HG03521 (cell line): ENCODE data around the gene HOXB8.

Experiments used
- ATAC-seq: cut with Tn5 transposase; IDR thresholded peaks from one replicate; pipeline ENCODE4 v1.9.1; 2021; ENCODE audit warnings: mild to moderate bottlenecking, moderate library complexity; ENCODE audit not compliant: unreplicated experiment

The HOXB8 gene

GRCh38 chr17:48611213-48611612 lies 3.9 kb downstream of the HOXB8 start:
- no peak for ATAC-seq

- ATAC-seq, result no peak
Observed at GRCh38 chr17:48610282-48611211, 4.5 kb downstream of the HOXB8 start, which contains the start of gene HOXB7. Gene HOXB7, minus strand, starts transcription at chr17:48611017. Its CDS starts 99 bp downstream, at chr17:48610918.

- ATAC-seq, result no peak
Observed at GRCh38 chr17:48609759-48610281, 5.3 kb downstream of the HOXB8 start.

GRCh38 chr17:48609033-48609432 lies 6.1 kb downstream of the HOXB8 start:
- ATAC-seq, result no peak

GRCh38 chr17:48608494-48608834 lies 6.6 kb downstream of the HOXB8 start:
- ATAC-seq, result no peak

GRCh38 chr17:48606892-48607614 lies 8.0 kb downstream of the HOXB8 start:
- ATAC-seq, result no peak

GRCh38 chr17:48605991-48606891 lies 8.9 kb downstream of the HOXB8 start:
- ATAC-seq, result no peak

- ATAC-seq, result no peak
Observed at GRCh38 chr17:48605409-48605919, 9.6 kb downstream of the HOXB8 start.

- ATAC-seq, result no peak
Observed at GRCh38 chr17:48604770-48605329, 10.2 kb downstream of the HOXB8 start, which contains the start of gene HOXB6. Gene HOXB6, minus strand, starts transcription at chr17:48604986. Its CDS starts 6,836 bp downstream, at chr17:48598150.

GRCh38 chr17:48603959-48604769 lies 10.9 kb downstream of the HOXB8 start:
- no peak for ATAC-seq

- no peak for ATAC-seq
Observed at GRCh38 chr17:48601539-48602425, 13.3 kb downstream of the HOXB8 start.

GRCh38 chr17:48601207-48601538 lies 13.9 kb downstream of the HOXB8 start:
- ATAC-seq, result no peak

- ATAC-seq, result no peak
Observed at GRCh38 chr17:48600244-48601098, 14.6 kb downstream of the HOXB8 start.

GRCh38 chr17:48599354-48599753 lies 15.7 kb downstream of the HOXB8 start:
- ATAC-seq, result no peak

- ATAC-seq, result no peak
Observed at GRCh38 chr17:48598736-48599135, 16.4 kb downstream of the HOXB8 start.

GRCh38 chr17:48597778-48598631 lies 17.1 kb downstream of the HOXB8 start:
- peak; percentile 40 for ATAC-seq

GRCh38 chr17:48597528-48597777 lies 17.6 kb downstream of the HOXB8 start:
- ATAC-seq, result no peak
